Upper lobe of left lung (tissue), 4 donors: ENCODE data around the gene CMPK1.

Source experiments
- POLR2A ChIP-seq, 4 donors: fragments of 450-650 bp; IDR thresholded peaks; one replicate each; pipeline ENCODE4 v1.5.1; 2016 to 2017; ENCODE audit warnings: antibody characterized with exemption in 4 of 4, mild to moderate bottlenecking in 2 of 4
- POLR2AphosphoS5 ChIP-seq, 2 donors: sonication (generic); formaldehyde crosslinking; IDR thresholded peaks; one replicate each; pipeline ENCODE4 v1.5.1; 2017; ENCODE audit warnings: antibody characterized with exemption in 2 of 2

GRCh38 chr1:47417170-47418044, 83.8 kb downstream of the CMPK1 start:
- no peak for TF ChIP-seq POLR2AphosphoS5 (IDR thresholded peaks at IDR 0.05)
- no peak for TF ChIP-seq POLR2A (IDR thresholded peaks at IDR 0.05)
